A549 (cell line): ENCODE measurements around the gene ARL10. TPM values are rescaled to one million over a fixed set of nuclear protein-coding genes. Genes with fewer than 3 reads are reported as not detected.
A peak's percentile ranks its signal among the peaks of the same experiment; 100 is the strongest.

Source experiments
- ATAC-seq, 2 experiments: fragments of 200-7000 bp in 1 of 2; fragments of >200 bp in 1 of 2; cut with Nextera tagmentation in 1 of 2; cut with Tn5 transposase in 1 of 2; 3 replicates each; pipeline versions ENCODE4 v1.8.0 to v1.9.1; 2018 to 2020; ENCODE audit warnings: mild to moderate bottlenecking in 1 of 2, moderate library complexity in 1 of 2
- CTCF ChIA-PET: fragments of 300-600 bp; sonication (Branson Sonifier 250); formaldehyde crosslinking; extraction: SDS; loops from one replicate; lab custom pipeline; 2021; ENCODE audit warnings: antibody characterized with exemption, inconsistent platforms; lab: Yijun Ruan, JAX
- POLR2A ChIA-PET: fragments of 350-600 bp; formaldehyde crosslinking; extraction: SDS; loops from one replicate; lab custom pipeline; 2021; ENCODE audit warnings: antibody characterized with exemption, inconsistent platforms; lab: Yijun Ruan, JAX
- DNase-seq, 2 experiments: peaks; one replicate each; pipeline versions ENCODE4 v3.0.0 to v3.0.0-alpha.2; 2011 to 2016; ENCODE audit warnings: low read depth in 1 of 2, low spot score in 1 of 2
- FAIRE-seq: peaks from 2 replicates; lab custom pipeline; 2011; peaks lifted over from hg19 to GRCh38; lab: Jason Lieb, UNC
- H3K27ac ChIP-seq, 2 experiments: fragments of >200 bp; sonication (Bioruptor Twin); formaldehyde crosslinking; 3 replicates each; pipeline ENCODE4 v1.5.1; 2016 to 2017
- H3K4me1 ChIP-seq: fragments of >200 bp; sonication (Bioruptor Twin); formaldehyde crosslinking; 3 replicates; pipeline ENCODE4 v1.6.1; 2016
- H3K4me2 ChIP-seq: fragments of >200 bp; sonication (Bioruptor Twin); formaldehyde crosslinking; 3 replicates; pipeline ENCODE4 v1.6.1; 2016
- H3K4me3 ChIP-seq: fragments of >200 bp; sonication (Bioruptor Twin); formaldehyde crosslinking; 3 replicates; pipeline ENCODE4 v1.5.1; 2016
- H3K9me3 ChIP-seq: fragments of >200 bp; sonication (Bioruptor Twin); formaldehyde crosslinking; 3 replicates; pipeline ENCODE4 v1.6.1; 2016
- BCL3 ChIP-seq: fragments of >200 bp; sonication (Bioruptor Twin); formaldehyde crosslinking; IDR thresholded peaks from 3 replicates; pipeline ENCODE4 v1.6.1; 2016
- BHLHE40 ChIP-seq: IDR thresholded peaks from 2 replicates; pipeline ENCODE4 v1.6.1; 2012; ENCODE audit warnings: low read depth, low read length, inconsistent platforms
- CEBPB ChIP-seq, 2 experiments: fragments of >200 bp in 1 of 2; sonication (Bioruptor Twin) in 1 of 2; formaldehyde crosslinking in 1 of 2; IDR thresholded peaks; 2 replicates each; pipeline ENCODE4 v1.6.1; 2012 to 2016
- CTCF ChIP-seq: fragments of >200 bp; sonication (Bioruptor Twin); formaldehyde crosslinking; IDR thresholded peaks from 3 replicates; pipeline ENCODE4 v1.5.1; 2016
- E2F6 ChIP-seq: IDR thresholded peaks from 2 replicates; pipeline ENCODE4 v1.6.1; 2012; ENCODE audit warnings: low read depth, borderline replicate concordance
- EHMT2 ChIP-seq: fragments of 200-600 bp; sonication (generic); IDR thresholded peaks from 2 replicates; pipeline ENCODE4 v1.6.1; 2016; ENCODE audit warnings: antibody characterized with exemption, low read depth, mild to moderate bottlenecking, moderate library complexity
- FOSB ChIP-seq: fragments of 250-450 bp; sonication (Bioruptor Pico); IDR thresholded peaks from 2 replicates; pipeline ENCODE4 v1.5.0; 2020; ENCODE audit warnings: mild to moderate bottlenecking, moderate library complexity
- FOSL2 ChIP-seq, 2 experiments: fragments of 450-650 bp in 1 of 2; fragments of >200 bp in 1 of 2; sonication (Bioruptor Twin) in 1 of 2; formaldehyde crosslinking; IDR thresholded peaks; 2 replicates each; pipeline versions ENCODE4 v1.5.0 to v1.6.1; 2016 to 2020; ENCODE audit warnings: mild to moderate bottlenecking in 1 of 2, moderate library complexity in 1 of 2
- FOXS1 ChIP-seq: fragments of 250-450 bp; sonication (Bioruptor Pico); IDR thresholded peaks from 2 replicates; pipeline ENCODE4 v1.5.0; 2020; ENCODE audit warnings: mild to moderate bottlenecking, moderate library complexity
- HEYL ChIP-seq: fragments of 250-450 bp; sonication (Bioruptor Pico); IDR thresholded peaks from 2 replicates; pipeline ENCODE4 v1.8.0; 2021; ENCODE audit warnings: mild to moderate bottlenecking, moderate library complexity
- HOXB5 ChIP-seq: fragments of 250-450 bp; sonication (Bioruptor Pico); IDR thresholded peaks from 2 replicates; pipeline ENCODE4 v1.5.0; 2020; ENCODE audit warnings: mild to moderate bottlenecking, moderate library complexity
- KDM1A ChIP-seq: fragments of 200-600 bp; sonication (generic); IDR thresholded peaks from 2 replicates; pipeline ENCODE4 v1.6.1; 2016; ENCODE audit warnings: low read depth, mild to moderate bottlenecking
- NR3C1 ChIP-seq: fragments of >200 bp; sonication (Bioruptor Twin); formaldehyde crosslinking; IDR thresholded peaks from 3 replicates; pipeline ENCODE4 v1.6.1; 2017
- POLR2AphosphoS2 ChIP-seq: conservative IDR thresholded peaks from 2 replicates; pipeline ENCODE4 v1.6.1; 2012; ENCODE audit warnings: low read length, improper control_type of control experiment, inconsistent platforms
- RCOR1 ChIP-seq: fragments of 150-350 bp; IDR thresholded peaks from 2 replicates; pipeline ENCODE4 v1.6.1; 2014; ENCODE audit warnings: antibody characterized with exemption, low read length, low read depth
- REST ChIP-seq: fragments of 200-600 bp; sonication (generic); IDR thresholded peaks from 2 replicates; pipeline ENCODE4 v1.6.1; 2016; ENCODE audit warnings: antibody characterized with exemption, mild to moderate bottlenecking, moderate library complexity
- RFX5 ChIP-seq: fragments of 450-650 bp; IDR thresholded peaks from 2 replicates; pipeline ENCODE4 v1.7.1; 2014; ENCODE audit warnings: antibody characterized with exemption, mild to moderate bottlenecking, moderate library complexity
- RNF2 ChIP-seq: fragments of 200-600 bp; sonication (generic); IDR thresholded peaks from 2 replicates; pipeline ENCODE4 v1.6.1; 2016; ENCODE audit warnings: low read depth, mild to moderate bottlenecking, antibody characterized with exemption, moderate library complexity, borderline replicate concordance
- SMC3 ChIP-seq: fragments of >200 bp; sonication (Bioruptor Twin); formaldehyde crosslinking; IDR thresholded peaks from 3 replicates; pipeline ENCODE4 v1.6.1; 2018; ENCODE audit warnings: inconsistent platforms
- ZC3H11A ChIP-seq: fragments of 450-650 bp; IDR thresholded peaks from 2 replicates; pipeline ENCODE4 v1.6.1; 2014; ENCODE audit warnings: antibody characterized with exemption, mild to moderate bottlenecking
- ZFP36 ChIP-seq: fragments of 450-650 bp; IDR thresholded peaks from 2 replicates; pipeline ENCODE4 v1.6.1; 2014; ENCODE audit warnings: borderline replicate concordance; ENCODE audit not compliant: partially characterized antibody
- ZSCAN20 ChIP-seq: fragments of 250-450 bp; sonication (Bioruptor Pico); IDR thresholded peaks from 2 replicates; pipeline ENCODE4 v1.8.0; 2022; ENCODE audit warnings: mild to moderate bottlenecking, moderate library complexity
- WGBS: methylation state at CpG from one replicate; pipeline ENCODE4 v1.1.6; 2017; ENCODE audit errors: missing lambda C conversion rate; 5-methylcytosine and 5-hydroxymethylcytosine counted together
- polyA plus RNA-seq, 4 experiments: library from polyadenylated mRNA; depleted of rRNA in 3 of 4; stranded (reverse); fragments of >200 nt; fragmentation: RNase III in 1 of 4; extraction: RNeasy Plus Mini Kit Qiagen cat#74134 plus additional on column Dnase treatment in 1 of 4; gene quantifications; 2 replicates in 3 of 4; 3 replicates in 1 of 4; pipeline ENCODE4 v1.2.3, GENCODE V29; 2011 to 2017
- TF ChIP-seq, protein P1 (sequence below): fragments of 250-450 bp; sonication (Bioruptor Pico); IDR thresholded peaks from 2 replicates; pipeline ENCODE4 v1.5.0; 2020; ENCODE audit warnings: low read depth, mild to moderate bottlenecking, moderate library complexity
- TF ChIP-seq, protein P2 (sequence below): fragments of 450-650 bp; IDR thresholded peaks from 2 replicates; pipeline ENCODE4 v1.6.1; 2014; ENCODE audit warnings: antibody characterized with exemption

Gene ARL10
- polyA plus RNA-seq, 2 of the 4 experiments (the other 2 are of a cell fraction) = 0.15 to 0.21 TPM

- no peak for TF ChIP-seq POLR2AphosphoS2
- TF ChIP-seq RCOR1 = no peak
- TF ChIP-seq, protein P1, sequence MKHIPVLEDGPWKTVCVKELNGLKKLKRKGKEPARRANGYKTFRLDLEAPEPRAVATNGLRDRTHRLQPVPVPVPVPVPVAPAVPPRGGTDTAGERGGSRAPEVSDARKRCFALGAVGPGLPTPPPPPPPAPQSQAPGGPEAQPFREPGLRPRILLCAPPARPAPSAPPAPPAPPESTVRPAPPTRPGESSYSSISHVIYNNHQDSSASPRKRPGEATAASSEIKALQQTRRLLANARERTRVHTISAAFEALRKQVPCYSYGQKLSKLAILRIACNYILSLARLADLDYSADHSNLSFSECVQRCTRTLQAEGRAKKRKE (CRISPR knock-in tag) = no peak
- no peak for TF ChIP-seq HEYL (CRISPR knock-in tag)
- TF ChIP-seq, protein P2, sequence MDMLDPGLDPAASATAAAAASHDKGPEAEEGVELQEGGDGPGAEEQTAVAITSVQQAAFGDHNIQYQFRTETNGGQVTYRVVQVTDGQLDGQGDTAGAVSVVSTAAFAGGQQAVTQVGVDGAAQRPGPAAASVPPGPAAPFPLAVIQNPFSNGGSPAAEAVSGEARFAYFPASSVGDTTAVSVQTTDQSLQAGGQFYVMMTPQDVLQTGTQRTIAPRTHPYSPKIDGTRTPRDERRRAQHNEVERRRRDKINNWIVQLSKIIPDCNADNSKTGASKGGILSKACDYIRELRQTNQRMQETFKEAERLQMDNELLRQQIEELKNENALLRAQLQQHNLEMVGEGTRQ = no peak
- TF ChIP-seq FOSL2 (IDR thresholded peaks at IDR 0.05) = no peak
- TF ChIP-seq FOSL2 (CRISPR knock-in tag; IDR thresholded peaks at IDR 0.05) = no peak
- no peak for TF ChIP-seq FOXS1 (CRISPR knock-in tag)
- no peak for TF ChIP-seq HOXB5
- TF ChIP-seq ZC3H11A = no peak
- TF ChIP-seq FOSB (CRISPR knock-in tag) = no peak
- TF ChIP-seq CTCF = no peak
- H3K4me3 ChIP-seq = no peak overlapping the region
- DNase-seq (no peak), FAIRE-seq (no peak), ATAC-seq (no peak)
- POLR2A ChIA-PET = interaction anchor here (0.6 to 2.5 kb wide), 2 partner anchors 29 to 670 kb away, joined by 3 to 7 read pairs; partner anchors contain the start of genes HIGD2A and NOP16
- 89% methylated on average over 4 of the region's 4 CpGs for WGBS
- no peaks in the 10 kb centered on the region for H3K9me3 ChIP-seq
- peak overlapping the region; percentile 93 for H3K4me2 ChIP-seq
- CTCF ChIA-PET = interaction anchor here (0.9 to 1.3 kb wide), 2 partner anchors 11 to 45 kb away, joined by 3 to 4 read pairs; no protein-coding TSS in a partner anchor
- H3K27ac ChIP-seq = no peak overlapping the region
- peaks cover 15% of the 10 kb centered on the region; the same call in 1 of the 3 replicates for H3K4me1 ChIP-seq
These were observed 5.6 kb upstream of the ARL10 start for GRCh38 chr5:176359658-176360057.

DNA sequence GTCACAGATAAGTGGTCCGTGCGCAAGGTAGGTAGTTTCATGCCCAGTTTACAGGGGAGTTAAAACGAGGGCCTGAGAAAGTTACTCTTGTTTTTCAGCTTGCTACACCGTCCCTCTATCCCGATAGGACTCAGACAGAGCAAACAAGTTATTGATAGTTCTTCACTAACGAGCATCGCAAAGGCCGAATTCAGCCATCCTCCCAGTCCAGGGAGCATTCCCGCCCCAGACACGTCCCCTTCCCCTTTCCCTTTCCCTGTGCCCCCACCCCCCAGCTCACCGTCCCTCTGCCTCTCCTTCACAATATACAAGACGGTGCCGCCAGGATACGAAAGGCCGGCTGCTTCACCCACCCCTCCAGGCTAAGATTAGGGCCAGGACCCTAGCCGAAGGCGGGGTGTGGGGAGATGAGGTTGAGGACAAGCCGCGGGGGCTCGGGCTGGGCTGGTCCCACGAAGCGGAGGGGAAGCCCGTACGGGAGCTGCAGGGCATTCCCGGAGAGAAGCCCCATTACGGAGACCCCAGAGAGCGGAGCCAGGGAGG is 4.3 kb upstream of the ARL10 start:
- Histone ChIP-seq H3K4me1 (peaks cover 15% of the 10 kb centered on the region; the same call in 1 of the 3 replicates), H3K4me3 (peak overlapping the region; percentile 90), H3K4me2 (peak overlapping the region; percentile 93), H3K27ac (peak overlapping the region; percentile 88 to 94), H3K9me3 (no peaks in the 10 kb centered on the region)
- WGBS = 7% methylated on average over 13 of the region's 27 CpGs
- no peak for FAIRE-seq
- peak in 1 of 2 experiments; percentile 14 for DNase-seq
- ATAC-seq = peak; percentile 58 to 60
- CTCF ChIA-PET = interaction anchor here (0.6 to 2.6 kb wide), 7 partner anchors 8 to 629 kb away, joined by 3 to 6 read pairs (median 3); no protein-coding TSS in a partner anchor
- no peak for TF ChIP-seq E2F6
- TF ChIP-seq NR3C1 = no peak
- no peak for TF ChIP-seq RNF2
- no peak for TF ChIP-seq ZFP36
- TF ChIP-seq RFX5 = no peak
- no peak for TF ChIP-seq REST
- no peak for TF ChIP-seq POLR2AphosphoS2
- TF ChIP-seq EHMT2 = no peak
- TF ChIP-seq BHLHE40 = no peak
- TF ChIP-seq SMC3 = no peak
- TF ChIP-seq ZSCAN20 = no peak
- no peak for TF ChIP-seq BCL3
- no peak for TF ChIP-seq CEBPB (IDR thresholded peaks at IDR 0.05)
- no peak for TF ChIP-seq KDM1A
- TF ChIP-seq, all 56 proteins: peak for 0
- POLR2A ChIA-PET = interaction anchor here (0.6 to 2.5 kb wide), 3 partner anchors 9 to 41 kb away, joined by 3 to 7 read pairs (median 7); partner anchors contain the start of genes HIGD2A and NOP16
